GM10847 (cell line): ENCODE results near the gene SLC22A4.

ENCODE experiments used
- POLR2A ChIP-seq: IDR thresholded peaks from 2 replicates; pipeline ENCODE4 v1.6.1; 2011; ENCODE audit not compliant: insufficient read length; ENCODE audit errors: extremely low read depth

Gene SLC22A4

DNA sequence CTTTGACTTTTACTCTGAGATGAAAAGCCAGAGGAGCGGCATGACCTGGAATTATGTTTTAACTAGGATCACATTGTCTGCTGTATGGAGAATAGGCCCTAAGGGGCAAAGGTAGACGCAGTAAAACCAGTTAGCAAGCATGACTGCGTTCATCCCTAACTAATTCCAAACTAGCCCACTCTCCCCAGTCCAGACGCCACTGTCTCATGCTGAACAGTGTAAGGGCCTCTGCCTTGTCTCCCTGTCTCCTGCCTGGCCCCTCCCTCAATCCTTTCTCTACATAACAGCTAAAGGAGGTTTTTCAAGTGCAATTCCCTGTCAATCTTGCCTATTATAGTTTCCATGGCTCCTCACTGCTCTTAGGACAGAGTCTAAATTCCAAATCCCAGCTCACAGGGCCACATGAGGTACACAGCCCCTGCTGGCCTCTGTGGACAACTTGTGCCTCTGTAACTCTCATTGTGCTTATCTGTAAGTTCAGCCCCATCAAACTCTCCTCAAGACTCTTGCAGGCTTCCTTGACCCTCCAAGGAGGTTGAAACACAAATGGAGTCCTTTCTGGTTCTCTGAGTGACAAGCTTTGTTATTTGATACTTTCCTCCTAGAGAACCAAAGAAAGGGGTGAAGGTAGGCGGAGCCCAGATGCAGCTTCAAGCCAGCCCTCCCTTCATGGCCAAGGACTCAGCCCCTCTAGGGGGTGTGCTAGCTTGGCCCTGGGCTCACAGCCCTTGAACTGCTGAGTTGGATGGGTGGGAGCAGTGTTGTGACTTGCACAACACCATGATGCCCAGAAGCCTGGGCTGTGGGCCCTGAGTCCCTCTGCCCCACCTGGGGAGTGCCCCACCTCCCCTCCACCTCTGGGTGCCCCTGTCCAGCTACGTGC lies 16.0 kb upstream of the SLC22A4 start:
- no peak for TF ChIP-seq POLR2A

DNA sequence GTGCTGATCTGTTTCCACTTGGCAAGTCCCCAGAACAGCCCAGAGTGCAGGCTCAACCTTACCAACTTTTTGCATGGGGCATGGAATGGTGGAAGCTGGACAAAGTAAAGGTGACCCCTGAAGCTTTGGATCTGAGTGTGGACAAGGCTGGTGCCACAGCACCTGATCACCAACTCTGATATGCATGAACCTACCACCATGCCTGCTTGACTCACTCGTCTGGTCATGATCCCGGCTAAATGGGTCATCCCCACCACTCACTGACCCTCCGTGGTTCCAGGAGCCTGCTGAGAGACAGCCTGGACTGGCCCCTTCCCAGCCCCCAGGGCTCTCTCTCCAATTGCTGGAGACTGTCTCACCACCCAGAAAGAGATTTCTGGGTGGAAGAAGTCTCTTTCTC lies 14.4 kb upstream of the SLC22A4 start:
- TF ChIP-seq POLR2A, result no peak

DNA sequence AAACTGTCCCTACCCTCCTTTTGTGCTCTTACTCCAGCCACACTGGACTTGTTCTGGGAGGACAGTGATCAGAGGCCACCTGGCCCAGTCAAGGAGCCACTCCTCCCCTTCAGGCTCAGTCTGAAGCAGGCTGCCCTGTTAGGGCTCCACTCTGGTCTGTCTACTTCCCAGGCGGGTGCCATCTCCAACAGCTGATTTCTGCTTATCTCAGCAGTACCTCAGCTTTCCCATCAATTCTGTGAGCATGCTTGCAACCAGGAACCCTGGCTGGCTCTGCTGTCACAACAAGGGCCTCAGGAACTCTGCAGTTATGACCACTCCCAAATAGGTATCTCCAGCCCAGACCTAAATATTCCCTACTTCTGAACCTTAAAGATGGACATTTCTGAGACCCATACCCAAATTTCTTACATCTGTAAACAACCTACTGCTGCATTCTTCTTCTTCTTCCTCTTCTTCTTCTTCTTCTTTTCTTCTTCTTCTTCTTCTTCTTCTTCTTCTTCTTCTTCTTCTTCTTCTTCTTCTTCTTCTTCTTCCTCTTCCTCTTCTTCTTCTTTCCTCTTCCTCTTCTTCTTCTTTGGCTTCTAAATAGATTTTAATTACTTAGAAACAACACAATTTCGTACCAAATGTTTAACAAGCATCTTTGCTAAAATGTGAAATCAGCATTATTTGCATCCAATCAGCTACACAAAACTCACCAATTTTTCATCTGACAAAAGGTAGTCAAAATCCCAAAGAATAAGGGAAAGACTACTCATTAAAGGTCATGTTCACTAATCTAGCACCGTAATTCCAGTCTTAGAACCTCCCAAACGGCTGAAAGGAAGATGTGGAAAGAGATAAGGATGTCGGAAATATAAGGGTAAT lies 13.6 kb upstream of the SLC22A4 start:
- TF ChIP-seq POLR2A, result no peak

DNA sequence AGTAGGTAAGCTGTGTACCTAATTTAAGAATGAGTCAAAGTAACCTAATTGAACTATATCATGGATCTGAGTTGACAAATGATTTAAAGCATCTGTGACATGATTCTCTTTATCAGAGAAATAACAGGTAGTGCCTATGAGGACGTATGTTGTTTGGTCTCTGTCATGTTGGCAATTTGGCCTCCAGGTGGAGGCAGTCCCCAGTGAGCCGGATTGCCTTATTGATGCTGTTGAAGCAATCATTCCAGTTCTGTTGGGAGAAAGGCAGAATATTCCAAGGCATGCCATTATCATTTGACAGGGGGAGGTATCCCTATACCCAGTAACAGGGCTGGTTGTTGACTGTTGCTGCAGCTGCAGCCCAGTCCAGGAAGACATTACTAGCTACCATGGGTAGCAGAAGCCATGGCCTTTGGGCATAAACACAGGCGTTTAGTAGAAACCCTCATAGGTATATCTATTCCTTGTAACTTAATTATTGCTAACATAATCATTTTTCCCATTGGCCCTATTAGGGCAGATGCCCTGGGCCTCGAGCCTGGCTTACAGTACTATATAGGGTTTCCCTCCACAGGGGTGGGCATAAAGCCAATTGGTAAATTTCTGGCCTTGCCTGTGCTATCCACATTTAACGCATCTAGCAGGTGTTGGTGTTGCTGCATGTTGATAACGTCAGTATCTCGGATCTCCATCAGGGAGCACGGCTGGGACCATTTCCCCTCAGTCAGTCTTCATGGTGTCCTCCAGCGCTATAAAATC lies 12.2 kb upstream of the SLC22A4 start:
- no peak for TF ChIP-seq POLR2A

DNA sequence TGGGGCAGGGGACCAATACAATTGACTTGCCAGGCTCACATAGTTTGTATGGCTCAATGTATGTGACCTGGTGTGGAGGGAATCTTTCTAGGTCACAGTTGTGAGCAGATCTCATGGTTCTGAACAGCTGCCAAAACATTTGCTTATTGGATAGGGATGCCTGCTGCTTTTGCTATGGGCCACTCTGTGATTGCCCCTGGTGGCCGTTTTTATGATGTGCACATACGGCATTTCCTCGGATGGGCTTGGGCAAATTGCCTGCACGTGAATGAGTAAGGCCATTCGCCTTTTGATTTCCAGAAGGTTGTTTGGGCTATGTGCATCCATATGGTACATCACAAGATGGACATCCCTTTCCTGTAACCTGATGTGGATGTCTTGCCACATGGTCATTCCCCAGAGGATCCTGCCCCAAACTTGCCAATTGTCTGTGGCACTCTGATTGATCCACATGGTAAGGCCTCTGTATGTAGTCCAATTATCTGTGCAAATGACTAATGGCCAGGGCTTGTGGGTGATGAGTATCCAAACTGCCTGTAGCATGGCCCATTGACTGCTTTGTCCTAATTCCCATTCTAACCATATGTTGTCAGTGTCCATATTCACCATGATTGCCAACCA lies 10.7 kb upstream of the SLC22A4 start:
- TF ChIP-seq POLR2A, result no peak

DNA sequence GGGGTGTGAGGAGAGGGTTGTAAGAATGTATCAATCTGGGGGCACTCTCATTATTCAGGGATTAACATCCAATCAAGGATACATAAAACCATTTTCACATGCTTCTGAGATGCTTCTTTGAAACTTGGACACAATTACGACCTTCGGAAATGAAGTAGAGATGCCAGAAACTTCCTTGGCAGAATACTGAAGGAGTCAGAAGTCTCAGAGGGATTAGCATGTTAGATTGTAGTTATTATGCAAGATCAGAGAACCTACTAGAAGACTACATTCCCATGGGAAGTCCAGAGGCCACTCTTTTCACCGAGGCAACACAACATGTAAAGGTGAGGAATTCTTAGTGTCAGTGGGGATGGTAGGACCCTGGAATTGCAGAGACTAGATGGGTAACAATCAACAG lies 5.1 kb upstream of the SLC22A4 start:
- no peak for TF ChIP-seq POLR2A

DNA sequence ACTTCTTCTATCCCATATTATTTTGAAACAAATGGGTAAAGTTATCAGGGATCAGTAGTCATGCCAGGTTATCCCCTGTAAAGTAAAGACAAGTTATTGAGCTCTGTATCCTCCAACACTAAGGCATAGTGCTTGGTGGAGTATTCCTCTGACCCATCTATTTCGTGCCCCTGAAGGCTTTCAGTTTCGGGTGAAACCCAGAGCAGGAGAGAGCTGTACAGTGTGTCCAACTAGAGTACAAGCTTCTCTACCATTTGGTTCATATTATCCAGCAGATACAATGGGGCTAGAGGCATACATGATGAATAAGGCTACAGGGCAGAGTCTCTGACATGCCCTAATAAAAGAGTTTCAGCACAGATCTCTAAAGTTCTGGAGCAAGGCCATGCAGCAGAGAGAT lies 3.2 kb upstream of the SLC22A4 start:
- TF ChIP-seq POLR2A, result no peak

DNA sequence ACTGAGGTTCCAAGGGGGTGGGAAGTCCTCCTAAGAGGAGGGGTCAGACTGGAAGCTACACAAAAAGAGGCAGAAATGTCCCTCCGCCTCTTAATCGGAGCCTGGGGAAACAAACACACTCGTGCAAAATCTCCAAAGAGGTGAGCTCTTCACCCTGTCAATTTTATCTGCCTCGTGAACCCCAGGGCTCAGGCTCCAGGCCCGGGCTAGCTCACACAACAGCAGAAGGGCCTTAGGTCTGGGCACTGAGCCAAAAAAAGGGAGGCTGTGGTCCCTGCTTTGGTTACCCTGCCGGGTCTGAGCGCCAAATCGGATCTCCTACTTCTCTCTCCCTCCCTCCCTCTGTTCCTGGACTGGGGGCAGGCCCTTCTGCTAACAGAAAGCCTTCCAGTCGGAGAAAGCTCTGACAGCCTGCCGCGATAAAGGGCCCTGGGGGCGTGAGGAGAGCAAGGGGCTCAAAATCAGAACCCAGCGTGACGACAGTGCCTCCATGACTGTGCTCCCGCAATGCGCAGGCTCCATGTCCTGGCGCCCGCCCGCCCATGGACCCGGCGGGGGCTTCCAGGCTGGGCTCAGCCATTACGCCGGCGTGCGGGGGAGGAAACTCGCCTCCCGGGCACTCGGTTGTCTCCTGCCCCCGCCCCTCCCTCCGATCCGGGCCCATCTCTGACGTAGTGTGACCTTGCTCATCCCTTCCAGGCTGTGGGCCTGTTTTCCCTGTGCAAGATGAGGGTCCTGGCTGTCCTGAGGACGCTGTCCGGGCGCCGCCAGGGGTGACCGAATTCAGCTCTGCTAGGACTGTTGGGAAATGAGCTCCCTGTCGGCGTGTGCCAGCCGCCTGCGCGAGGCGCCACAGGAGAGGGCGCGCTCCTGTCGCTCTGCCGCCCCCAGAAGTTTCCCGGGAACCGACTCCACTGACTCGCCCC lies 865 bp upstream of the SLC22A4 start:
- TF ChIP-seq POLR2A, result peak; percentile 7

DNA sequence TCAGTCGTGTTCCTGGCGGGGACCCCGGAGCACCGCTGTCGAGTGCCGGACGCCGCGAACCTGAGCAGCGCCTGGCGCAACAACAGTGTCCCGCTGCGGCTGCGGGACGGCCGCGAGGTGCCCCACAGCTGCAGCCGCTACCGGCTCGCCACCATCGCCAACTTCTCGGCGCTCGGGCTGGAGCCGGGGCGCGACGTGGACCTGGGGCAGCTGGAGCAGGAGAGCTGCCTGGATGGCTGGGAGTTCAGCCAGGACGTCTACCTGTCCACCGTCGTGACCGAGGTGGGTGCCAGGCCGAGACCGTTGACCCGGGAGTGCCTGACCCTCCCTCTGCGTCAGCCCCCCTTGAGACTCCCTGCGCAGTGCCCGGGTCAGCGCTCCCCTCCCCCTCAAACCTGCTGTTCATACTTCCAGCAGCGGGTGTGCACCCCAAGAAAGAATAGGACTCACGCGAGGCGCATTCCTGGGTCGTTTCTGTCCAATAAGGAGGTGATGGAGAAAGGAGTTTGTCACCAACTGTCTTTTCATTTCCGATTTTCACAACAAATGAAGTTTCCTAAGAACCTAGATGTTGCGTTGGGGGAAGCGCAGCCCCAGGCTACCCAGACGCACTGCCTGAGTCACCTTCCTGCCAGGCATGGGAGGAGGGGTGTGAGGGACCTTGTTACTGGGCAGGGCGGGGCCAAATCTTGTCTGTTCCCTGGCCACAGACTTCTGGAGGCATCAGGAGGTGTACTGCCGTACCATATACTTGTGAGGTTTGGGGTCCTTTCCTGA lies 722 bp downstream of the SLC22A4 start:
- TF ChIP-seq POLR2A, result no peak

DNA sequence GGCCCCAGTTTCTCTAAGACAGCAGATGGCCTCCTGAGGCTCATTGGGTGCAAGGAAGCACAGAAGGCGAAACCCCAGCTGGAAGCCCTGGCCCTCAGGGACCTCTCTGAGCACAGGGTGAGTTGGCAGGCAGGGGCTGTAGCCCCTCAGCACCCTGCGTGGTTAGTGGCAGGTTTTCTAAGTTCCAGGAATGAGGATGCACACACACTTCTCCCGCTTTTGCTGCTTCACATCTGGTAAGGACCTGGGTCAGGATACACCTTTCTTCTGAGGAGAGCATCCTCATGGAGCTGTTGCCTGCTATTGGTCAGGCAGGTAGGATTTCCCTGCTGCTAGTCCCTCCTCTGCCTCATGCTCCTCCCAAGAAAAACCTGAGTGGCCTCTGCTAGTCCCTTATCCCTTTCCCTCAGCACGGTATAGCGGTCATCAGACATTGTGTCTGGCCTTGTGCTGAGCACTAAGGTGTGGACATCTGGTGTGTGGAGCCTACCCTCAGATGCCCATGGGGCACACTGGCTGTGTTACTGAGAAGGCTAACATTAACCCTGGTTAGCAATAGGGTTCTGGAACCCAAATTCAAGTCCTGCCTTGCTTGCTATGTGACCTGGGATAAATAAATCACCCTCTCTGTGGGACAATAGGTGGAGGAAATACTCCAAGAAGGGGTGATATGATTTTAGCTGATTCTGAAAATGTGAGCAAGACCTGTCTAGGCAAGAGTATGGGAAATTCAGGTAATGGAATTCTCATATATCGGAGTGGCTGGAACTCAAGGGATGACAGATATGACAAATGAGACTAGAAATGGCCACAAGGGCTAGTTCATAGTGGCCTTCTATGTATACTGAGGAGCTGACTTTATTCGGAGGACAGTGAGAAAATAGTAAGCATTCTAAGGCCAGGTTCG lies 1.6 kb downstream of the SLC22A4 start:
- no peak for TF ChIP-seq POLR2A

DNA sequence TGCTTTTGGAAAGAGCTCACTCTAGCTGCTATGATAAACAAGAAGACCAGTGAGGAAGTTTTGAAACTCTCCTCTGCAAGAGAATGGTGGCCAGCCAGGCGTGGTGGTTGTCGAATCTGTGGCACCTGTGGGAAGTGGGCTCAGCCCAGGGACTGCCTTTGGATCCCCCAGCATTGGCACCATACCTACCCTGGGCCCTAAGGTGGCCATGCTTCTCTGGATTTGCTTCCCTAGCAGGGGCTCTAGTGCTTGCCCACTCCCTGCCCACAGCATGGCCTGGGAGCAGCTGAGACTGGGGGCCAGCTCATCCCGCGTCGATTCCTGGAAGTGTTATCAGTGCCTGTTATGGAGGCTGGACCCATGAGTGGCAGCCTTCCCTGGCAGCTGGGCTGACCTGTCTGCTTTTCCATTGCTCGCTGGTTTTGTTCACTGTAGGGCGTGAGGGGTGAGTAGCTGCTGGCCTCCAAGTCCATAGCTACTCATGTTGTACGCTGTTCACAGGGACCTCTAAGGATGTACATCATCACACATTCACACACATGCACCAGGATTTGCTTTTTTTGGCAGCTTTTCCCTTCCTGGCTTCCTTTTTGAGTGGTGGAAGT lies 2.3 kb downstream of the SLC22A4 start:
- no peak for TF ChIP-seq POLR2A
